HG03045 (cell line): ENCODE data around the gene PDIA5.
"Not testable (repeated sequence)": the region's sequence is repeated elsewhere in the genome, so short reads cannot be mapped to it uniquely, and the experiment has no call there.

Experiments
- ATAC-seq: cut with Tn5 transposase; IDR thresholded peaks from one replicate; pipeline ENCODE4 v1.9.1; 2021; ENCODE audit warnings: mild to moderate bottlenecking, moderate library complexity; ENCODE audit not compliant: unreplicated experiment

Gene PDIA5

DNA sequence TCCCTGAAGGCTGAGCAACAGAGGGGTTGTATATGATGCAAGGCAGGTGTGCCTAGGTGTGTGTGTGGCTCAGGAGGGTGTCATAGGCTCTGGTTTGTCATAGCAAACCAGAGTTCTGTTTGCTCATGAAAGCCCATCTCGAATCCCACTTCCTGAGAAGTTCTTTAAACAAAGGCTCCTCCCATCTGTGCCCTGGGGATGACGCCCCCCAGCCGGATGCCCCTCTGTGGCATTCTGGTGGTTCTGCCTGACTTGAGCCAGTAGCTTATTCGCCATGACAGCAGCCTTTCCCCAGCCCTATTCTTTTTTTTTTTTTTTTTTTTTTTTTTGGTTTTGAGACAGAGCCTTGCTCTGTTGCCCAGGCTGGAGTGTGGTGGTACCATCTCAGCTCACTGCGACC is 45.4 kb downstream of the PDIA5 start:
- ATAC-seq, result no peak

DNA sequence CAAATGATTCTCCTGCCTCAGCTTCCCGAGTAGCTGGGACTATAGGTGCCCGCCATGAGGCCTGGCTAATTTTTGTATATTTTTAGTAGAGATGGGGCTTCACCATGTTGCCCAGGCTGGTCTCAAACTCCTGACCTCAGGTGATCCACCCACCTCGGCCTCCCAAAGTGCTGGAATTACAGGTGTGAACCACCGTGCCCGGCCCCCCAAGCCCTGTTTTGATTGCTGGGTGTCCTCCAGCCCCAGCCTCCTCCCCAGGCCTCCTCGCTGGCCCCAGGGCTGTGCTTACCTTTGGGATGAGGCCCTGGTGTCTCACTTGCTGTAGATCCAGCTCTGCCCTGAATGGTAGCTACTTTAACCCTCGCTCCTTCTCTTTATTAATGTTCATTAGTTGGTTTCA is 45.8 kb downstream of the PDIA5 start:
- ATAC-seq, result not testable (repeated sequence)

DNA sequence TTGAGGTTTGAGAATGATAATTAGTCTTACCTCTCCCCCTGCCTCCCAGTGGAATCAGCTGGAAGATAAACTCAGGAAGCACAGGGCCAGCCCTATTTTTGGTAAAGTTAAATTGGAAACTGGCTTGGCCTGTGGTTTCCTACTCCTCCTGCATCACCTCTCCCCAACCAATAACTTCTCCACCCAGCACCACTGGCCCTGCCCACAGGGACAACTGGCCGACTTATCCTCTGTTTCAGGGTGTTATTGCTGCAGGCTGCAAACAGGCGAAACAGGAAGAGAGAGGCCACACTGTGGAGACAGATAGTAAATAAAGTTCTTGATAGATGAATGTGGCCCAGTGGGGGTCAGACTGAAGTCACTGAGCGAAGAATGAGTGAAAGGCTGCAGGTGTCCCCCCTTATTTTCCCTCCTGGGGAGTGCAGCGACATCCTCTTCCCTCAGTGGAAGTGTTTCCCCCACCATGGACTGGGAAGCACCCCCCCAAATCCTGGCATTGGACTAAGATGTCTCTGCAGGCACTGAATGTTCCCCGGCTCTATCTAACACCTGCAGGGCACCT is 47.1 kb downstream of the PDIA5 start:
- no peak for ATAC-seq

DNA sequence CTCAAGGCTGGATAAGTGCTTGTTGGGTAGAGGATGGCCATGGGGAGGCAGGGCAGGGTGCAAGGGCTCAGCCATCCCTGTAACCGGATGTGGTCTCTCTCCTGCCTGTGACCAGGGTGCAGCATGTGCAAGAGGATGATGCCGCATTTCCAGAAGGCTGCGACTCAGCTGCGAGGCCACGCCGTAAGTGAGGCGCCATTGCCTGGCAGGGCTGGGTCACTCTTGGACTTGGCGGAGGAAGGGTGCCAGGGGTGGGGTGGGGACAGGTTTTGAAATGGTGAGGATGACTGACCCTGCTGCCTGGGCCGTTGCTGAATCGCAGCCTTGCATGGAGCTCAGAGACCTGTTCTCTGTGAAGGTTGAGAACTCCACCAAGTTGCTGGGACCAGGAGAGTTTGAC is 49.3 kb downstream of the PDIA5 start:
- no peak for ATAC-seq

DNA sequence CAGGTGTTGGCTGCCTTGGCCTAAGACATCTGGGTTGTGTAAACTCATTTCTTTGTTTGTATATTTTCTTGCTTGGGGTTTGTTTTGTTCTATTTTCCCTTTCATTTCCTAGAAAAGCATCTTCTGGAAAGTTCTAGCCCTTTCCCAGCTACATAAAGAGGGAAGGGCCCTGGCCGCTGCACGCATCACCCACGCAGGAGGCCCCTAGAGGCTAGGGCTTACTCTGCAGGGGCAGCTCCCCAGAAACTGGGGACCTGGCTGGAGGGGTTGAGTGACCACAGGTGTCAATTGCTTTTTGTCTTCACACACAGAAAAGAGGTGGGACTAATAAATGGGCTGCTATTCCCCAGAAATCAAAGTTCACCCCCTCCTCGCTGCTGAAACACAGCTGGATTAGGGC is 52.6 kb downstream of the PDIA5 start:
- ATAC-seq, result no peak

DNA sequence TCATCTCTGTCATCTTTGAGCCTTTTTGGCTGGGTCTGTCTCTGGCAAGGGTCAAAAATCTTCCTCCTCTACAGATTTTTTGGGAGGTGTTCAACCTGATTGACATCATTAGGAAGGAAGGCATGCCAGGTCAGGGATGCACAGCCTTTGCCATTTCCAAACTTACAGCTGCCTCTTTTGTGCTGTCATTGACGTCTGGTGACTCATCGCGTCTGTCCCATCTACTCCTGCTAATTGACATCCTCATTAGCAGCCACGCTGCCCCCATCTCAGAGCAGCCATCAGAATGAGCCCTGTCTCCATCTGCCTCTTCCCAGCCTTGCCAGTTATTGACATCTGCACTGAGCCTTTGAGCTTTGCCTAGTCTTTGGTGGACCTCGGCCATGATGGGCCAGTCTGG is 53.0 kb downstream of the PDIA5 start:
- ATAC-seq, result no peak

DNA sequence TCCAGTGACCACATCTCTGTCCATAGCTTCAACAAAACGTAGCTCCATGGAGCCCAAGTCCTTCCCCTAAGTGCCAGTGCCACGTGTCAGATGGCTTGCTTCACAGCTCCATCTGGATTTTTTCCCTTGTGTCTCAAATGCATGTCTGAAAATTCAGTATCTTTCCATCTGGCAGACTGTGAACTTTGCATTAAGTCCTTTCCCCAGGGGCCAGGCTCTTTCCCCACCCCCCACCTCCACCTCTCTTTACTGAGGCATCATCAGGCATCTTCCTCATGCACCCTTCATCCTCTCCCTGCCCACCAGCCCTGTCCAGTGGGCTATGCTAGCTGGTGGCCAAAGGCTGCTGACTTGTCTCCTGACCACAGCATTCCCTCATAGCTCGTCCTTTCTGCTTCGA is 53.7 kb downstream of the PDIA5 start:
- no peak for ATAC-seq

DNA sequence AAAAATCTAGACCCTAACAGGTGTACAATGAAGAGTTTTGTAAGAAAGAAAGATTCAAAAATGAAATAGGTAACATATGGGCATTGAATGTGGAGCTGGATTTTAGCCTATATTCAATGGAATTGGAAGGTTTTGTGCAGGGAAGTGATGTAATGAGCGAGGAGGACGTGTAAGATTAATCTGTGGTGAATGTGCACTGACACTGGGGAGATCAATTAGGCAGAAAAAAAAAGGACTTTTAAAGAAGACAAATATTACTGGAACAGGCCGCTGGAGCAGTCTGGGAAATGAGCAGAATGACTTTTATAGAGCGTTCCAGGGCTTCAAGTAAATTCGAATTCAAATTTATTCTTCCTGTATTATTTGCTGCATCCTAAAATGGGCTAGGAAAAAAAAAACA is 55.2 kb downstream of the PDIA5 start:
- no peak for ATAC-seq

DNA sequence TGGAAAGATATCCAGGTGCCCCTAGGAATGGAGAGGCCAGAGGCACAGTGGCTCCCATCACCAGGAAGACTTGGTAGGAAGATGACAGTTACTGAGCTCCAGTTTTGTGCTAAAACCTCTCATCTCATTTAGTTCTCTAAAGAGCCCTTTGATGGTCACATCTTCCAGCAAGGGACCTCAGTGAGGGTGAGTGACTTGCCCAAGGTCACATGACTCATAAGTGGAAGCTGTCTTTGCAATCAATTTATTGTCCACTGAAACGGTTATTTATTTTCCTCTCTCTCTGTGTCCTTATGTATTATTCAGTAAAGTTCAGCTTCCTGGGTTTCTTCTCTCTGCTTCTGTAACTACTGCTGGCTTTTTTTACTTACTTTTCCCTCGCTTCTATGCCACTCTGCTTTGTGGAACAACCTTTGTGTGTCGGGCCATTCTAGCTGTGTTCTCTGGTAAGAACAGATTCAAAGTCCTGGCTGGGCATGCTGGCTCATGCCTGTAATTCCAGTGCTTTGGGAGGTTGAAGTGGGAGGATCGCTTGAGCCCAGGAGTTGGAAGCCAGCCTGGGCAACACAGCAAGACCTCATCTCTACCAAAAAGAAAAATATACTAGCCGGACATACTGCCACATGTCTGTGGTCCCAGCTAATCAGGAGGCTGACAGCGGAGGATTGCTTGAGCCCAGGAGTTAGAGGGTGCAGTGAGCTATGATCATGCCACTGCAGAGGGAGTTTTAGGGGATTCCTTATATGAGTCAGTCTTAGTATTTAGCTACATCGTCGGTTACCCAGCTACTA is 55.9 kb downstream of the PDIA5 start:
- no peak for ATAC-seq

DNA sequence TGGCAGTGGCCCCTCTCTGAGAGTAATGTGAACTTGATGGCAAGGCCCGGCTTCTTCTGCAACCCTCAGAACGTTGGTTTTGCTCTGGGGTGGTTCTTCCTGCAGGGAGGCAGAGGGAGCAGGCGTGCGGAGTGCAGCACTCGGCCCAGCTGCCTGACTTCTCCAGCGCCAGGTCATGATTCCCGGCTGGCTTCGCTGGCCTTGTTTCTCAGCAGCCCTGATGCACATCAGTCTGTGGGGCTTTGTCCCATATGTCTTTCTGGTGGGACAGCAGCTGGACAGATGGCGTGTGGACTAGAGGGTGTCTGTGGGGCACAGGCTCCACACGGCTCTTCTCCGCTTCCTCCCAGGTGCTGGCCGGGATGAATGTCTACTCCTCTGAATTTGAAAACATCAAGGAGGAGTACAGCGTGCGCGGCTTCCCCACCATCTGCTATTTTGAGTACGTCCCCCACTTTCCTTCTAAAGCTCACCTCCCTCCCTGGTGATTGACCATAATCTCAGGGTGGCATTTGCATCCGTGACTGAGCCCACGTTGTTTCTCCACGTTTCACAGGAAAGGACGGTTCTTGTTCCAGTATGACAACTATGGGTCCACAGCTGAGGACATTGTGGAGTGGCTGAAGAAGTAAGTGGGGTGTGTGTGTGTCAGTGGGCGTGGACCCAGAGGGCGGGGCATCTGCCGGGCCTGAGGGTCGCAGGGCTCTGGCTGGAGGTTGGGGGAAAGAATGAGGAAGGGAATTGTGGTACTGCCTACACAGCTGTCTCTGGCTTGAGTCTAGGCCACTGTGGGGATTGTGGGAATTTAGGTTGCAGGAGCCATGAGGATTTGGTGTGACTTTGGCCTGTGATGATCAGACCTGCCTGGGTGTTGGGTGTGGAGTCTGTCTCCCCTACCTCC is 57.1 kb downstream of the PDIA5 start:
- ATAC-seq, result no peak

DNA sequence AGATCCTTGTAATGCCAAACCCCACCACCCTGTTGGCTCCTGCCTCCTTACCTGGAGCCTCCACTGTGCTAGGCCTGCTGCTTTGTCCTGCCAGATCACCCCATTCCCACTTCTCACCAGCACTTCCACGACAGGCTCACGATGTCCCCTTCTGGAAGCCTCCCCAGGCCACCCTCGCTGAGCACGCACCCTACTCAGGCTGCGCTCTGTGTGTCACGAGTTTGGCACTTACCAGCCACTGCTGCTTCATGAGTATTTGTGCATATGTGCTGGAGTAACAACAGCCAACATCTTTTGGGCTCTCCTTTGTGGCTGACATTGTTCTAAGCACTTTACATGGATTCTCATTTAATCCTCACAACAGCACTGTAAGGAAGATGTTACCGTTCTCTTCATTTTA is 58.1 kb downstream of the PDIA5 start:
- ATAC-seq, result no peak

DNA sequence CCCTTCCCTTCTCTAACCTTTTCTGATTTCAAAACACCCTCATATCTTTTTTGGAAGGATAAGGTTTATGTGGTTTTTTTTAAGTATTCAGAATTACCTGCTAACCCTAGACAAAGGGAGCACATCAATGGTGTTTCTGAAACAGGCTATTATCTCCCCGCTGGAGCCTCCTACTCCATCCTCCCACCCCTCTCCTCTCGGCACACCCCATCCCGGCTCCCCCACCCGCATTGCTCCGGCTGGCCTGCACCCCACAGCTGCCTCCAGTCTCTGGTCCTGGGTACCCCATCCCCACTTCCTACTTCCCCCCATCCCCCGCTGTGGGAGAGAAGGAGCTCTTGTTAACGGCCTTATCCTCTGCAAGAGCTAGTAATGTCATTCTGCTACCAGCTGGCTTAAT is 59.2 kb downstream of the PDIA5 start:
- ATAC-seq, result no peak

DNA sequence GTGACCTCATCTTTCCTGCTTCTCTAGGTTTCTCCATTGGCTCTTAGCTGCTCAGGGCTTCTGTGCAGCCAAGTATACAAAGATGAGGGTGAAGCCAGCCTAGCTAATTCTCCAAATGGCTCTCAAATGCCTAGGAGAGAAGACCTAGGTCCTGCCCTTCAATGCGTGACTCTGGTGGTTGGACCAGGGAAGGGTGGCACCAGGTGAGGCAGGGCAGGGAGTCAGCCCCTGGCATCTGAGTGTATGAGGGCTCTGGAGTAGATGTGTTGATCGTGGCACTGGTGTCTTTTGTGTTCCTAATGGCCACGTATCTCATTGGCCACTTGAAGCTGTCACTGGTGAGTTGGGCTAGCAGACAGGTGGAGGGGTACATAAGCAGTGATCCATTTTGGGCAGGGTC is 59.8 kb downstream of the PDIA5 start:
- no peak for ATAC-seq

DNA sequence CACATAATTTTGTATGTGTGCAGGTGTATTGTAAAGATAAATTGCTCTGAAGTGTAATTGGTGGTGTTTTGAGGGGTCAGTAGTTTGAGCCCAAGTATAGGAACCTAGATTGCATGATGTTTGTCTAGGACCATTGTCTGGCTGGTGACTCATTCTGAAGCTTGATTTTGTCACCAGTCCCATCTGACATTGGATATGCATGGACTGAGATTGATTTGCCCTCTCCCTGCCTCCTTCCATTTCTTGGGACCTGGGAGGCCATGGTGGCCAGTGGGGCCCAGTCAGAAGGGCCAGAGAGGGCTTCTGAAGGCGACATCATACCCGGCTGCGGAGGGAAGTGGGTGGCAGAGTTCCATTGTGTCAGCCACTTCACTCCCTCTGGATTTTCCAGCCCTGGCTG is 62.3 kb downstream of the PDIA5 start:
- ATAC-seq, result no peak

DNA sequence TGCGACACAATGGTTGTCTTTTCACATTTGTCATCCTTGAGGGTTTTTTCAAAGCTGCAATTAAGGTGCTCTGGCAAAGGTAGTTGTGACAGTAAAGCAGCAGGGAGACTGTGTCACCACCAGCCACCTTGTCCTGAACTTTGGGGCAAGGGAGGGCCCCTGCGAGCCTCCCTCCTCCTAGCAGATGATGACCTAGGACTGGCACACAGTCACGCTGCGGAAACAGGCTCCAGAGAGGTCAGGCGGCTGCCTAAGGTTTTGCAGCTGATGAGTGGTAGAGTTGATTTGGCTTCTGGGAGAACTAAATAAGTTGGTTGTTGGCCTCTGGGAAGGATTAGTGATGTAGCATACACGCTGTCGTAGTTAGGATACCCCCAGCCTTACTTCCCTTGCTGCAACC is 62.7 kb downstream of the PDIA5 start:
- ATAC-seq, result no peak

DNA sequence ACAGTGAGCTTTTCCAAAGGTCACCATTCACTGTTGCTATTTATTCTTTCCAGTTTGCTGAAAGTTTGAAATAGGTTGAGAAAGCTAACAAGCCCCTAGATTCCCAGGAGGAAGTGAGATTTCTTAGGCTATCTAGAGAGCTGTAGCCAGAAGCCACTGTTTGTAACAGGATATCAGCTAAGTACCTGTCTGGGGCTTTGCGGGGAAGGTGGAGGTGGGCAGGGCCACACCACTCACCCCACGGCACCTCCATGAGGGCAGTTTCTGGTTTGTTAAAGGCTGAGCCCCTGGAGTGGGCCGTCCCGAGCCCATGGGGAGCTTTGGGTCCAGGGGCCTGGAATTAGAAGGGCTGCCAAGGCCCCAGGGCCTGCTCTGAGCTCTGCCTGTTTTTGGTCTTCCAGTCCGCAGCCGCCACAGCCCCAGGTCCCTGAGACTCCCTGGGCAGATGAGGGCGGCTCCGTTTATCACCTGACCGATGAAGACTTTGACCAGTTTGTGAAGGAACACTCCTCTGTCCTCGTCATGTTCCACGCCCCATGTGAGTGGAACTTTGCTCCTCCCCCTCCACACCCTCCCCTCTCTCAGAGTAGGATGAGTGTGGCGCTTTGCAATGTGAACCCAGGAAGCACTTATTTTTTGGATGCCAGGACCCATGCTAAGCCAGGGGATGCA is 63.4 kb downstream of the PDIA5 start:
- no peak for ATAC-seq

DNA sequence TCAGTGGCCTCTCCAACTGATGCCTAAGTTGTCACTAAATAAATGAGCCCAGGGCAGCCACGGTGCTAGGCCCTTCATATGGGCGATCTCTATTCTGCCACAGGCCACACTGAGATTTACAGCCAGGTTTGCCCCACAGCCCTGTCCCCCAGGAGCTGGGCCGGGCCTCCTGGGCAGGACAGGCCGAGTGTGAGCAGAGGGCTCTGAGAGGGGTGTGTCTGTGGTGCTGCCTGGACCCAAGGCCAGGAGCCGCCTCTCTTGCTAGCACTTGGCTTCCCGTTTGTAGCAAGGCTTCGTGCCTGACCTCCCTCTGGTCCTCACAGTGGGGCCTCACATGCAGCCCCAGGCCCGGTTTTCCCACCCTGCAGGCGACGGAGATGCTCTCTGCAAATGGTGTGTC is 67.8 kb downstream of the PDIA5 start:
- ATAC-seq, result no peak

DNA sequence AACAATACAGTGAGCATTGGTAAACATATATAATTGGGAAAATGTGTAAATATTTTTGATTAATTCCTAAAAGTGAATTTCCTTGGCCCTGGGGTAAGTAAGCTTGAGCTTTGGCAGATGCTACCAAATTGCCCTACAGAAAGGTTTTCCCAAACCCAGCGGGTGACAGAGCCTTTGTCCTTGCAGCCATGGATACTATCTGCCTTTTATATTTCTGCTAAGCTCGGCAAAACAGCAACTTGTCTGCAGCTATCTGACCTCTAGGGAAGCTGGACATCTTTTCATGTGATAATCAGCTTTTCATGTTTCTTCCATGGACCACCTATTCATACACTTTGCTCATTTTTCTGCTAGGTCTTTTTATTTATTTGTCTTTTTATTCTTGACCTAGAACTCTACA is 70.2 kb downstream of the PDIA5 start:
- ATAC-seq, result no peak

DNA sequence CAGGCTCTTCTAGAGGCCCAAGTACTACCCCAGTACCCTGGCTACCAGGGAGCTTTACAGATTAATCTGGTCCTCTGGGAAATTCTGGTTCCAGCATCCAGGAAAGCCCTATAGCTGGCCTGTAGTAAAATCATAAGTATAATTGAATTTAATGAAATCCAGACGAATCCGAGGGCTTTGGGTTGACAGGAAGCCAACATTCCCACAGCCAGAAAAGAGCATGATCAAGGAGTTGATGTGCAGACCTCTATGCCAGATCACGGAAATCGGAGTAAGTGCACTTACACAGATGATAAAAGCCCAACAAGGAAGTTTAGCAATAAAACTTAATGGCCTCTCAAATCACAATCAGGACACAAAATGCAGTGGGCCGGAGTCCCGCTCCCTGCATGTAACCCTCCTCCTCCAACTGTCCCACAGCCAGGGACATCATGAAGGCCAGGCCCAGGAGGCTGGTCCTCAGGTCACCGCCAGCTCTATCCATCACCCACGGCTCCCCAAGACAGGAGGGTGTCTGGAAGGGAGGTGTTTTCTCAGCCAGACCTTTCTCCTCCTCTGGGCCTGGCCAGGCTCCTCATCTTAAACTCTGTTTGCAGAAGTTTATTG is 72.1 kb downstream of the PDIA5 start:
- no peak for ATAC-seq

DNA sequence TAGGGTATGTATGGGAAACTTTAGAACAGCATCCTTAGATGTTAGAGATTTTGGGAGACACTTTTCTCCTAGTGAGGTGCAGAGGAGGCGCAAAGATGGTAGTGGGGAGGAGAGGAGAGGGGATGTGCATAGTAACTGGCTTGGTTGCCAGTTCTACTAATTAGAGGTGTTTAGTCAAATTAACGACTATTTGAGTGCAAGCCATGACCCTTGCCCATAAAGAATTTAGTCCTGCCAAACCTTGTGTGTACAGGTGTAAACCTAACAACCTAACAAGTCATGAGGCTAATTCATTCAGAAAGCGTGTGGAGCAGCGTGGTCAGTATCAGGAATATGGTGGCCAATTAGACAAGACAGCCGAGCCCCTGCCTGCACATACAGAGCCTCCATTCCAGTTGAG is 72.7 kb downstream of the PDIA5 start:
- ATAC-seq, result no peak

DNA sequence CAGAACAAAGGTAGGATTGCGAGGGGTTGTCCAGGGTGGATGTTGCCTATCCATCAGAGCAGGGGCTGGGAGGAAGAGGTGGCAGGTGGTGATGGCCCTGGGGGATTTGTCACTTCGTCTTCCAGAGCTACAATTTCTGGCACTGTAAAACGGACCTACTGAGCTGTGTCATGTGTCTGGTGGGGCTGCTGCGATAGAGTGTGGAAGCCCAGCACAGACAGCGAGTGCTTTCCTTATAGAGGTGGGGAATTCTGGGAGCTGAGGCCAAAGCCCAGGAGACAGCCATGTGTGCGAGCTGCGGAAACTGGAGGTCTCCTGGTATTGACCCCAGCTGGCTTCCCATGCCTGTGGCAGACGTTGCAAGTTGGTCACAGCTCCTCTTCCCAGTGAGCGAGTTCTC is 73.7 kb downstream of the PDIA5 start:
- ATAC-seq, result no peak
